Measurements from ENCODE around the gene CHMP3.

DNA sequence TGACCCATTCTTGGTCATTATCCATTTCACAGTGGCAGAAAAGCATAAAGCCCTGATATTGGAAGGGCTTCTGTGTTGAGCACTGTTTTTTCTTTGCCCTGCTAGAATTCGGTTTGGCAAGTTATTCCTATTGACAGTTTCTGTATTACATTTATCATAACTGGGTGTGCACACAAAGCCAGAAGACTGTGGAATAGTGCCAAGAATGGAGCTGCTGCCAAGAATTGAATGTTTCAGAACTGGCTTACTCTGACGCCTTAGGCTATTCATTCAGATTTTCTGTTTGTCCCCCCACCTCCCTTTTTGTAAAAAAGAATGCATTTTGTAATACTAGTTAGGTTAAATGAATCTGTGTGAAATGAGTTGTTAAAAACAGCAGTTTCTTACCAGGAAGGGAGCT, 109.4 kb downstream of the CHMP3 start:
- TF ChIP-seq, protein P1, sequence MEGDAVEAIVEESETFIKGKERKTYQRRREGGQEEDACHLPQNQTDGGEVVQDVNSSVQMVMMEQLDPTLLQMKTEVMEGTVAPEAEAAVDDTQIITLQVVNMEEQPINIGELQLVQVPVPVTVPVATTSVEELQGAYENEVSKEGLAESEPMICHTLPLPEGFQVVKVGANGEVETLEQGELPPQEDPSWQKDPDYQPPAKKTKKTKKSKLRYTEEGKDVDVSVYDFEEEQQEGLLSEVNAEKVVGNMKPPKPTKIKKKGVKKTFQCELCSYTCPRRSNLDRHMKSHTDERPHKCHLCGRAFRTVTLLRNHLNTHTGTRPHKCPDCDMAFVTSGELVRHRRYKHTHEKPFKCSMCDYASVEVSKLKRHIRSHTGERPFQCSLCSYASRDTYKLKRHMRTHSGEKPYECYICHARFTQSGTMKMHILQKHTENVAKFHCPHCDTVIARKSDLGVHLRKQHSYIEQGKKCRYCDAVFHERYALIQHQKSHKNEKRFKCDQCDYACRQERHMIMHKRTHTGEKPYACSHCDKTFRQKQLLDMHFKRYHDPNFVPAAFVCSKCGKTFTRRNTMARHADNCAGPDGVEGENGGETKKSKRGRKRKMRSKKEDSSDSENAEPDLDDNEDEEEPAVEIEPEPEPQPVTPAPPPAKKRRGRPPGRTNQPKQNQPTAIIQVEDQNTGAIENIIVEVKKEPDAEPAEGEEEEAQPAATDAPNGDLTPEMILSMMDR (CRISPR knock-in tag; IDR thresholded peaks at IDR 0.05) = no peak
- TF ChIP-seq ESRRA (CRISPR knock-in tag; IDR thresholded peaks at IDR 0.05; ENCODE audit: low read depth) (no peak), SUZ12 (IDR thresholded peaks at IDR 0.05; ENCODE audit: low read depth, low read length) (no peak), RAD21 (CRISPR knock-in tag; IDR thresholded peaks at IDR 0.05) (no peak), PRPF4 (IDR thresholded peaks at IDR 0.05; ENCODE audit: low read depth, low read length, poor library complexity, severe bottlenecking) (no peak), ZNF343 (CRISPR knock-in tag; IDR thresholded peaks at IDR 0.05) (no peak), ASH2L (IDR thresholded peaks at IDR 0.05; ENCODE audit: insufficient read length, low read depth, low read length) (no peak)
- TF ChIP-seq, protein P2, sequence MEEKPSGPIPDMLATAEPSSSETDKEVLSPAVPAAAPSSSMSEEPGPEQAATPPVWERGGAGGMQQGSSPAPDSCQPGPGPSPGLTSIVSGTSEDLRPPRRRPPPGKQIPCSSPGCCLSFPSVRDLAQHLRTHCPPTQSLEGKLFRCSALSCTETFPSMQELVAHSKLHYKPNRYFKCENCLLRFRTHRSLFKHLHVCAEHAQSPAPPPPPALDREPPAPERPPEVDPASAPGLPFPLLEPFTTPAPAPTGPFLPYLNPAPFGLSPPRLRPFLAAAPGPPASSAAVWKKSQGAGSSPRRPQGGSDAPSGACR (CRISPR knock-in tag; IDR thresholded peaks at IDR 0.05) = no peak
- TF ChIP-seq, protein P3, sequence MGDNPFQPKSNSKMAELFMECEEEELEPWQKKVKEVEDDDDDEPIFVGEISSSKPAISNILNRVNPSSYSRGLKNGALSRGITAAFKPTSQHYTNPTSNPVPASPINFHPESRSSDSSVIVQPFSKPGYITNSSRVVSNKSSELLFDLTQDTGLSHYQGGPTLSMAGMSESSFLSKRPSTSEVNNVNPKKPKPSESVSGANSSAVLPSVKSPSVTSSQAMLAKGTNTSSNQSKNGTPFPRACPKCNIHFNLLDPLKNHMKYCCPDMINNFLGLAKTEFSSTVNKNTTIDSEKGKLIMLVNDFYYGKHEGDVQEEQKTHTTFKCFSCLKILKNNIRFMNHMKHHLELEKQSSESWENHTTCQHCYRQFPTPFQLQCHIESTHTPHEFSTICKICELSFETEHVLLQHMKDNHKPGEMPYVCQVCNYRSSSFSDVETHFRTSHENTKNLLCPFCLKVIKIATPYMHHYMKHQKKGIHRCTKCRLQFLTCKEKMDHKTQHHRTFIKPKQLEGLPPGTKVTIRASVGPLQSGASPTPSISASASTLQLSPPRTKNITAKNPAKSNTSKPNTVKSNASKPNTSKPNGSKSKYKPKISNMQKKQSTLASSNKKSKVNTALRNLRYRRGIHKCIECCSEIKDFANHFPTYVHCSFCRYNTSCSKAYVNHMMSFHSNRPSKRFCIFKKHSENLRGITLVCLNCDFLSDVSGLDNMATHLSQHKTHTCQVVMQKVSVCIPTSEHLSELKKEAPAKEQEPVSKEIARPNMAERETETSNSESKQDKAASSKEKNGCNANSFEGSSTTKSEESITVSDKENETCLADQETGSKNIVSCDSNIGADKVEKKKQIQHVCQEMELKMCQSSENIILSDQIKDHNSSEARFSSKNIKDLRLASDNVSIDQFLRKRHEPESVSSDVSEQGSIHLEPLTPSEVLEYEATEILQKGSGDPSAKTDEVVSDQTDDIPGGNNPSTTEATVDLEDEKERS (CRISPR knock-in tag; IDR thresholded peaks at IDR 0.05) = no peak
- TF ChIP-seq, protein P4, sequence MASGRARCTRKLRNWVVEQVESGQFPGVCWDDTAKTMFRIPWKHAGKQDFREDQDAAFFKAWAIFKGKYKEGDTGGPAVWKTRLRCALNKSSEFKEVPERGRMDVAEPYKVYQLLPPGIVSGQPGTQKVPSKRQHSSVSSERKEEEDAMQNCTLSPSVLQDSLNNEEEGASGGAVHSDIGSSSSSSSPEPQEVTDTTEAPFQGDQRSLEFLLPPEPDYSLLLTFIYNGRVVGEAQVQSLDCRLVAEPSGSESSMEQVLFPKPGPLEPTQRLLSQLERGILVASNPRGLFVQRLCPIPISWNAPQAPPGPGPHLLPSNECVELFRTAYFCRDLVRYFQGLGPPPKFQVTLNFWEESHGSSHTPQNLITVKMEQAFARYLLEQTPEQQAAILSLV (CRISPR knock-in tag; IDR thresholded peaks at IDR 0.05; ENCODE audit: borderline replicate concordance) = no peak

Measured in HepG2 (cell line).